Dedifferentiated amniotic fluid mesenchymal stem cell (primary cell): ENCODE measurements around the gene FKBP4.
"Not testable (repeated sequence)": the region's sequence is repeated elsewhere in the genome, so short reads cannot be mapped to it uniquely, and the experiment has no call there.

Source experiments
- DNase-seq: peaks from one replicate; pipeline ENCODE4 v3.0.0-alpha.2; 2016; ENCODE audit errors: extremely low spot score

The FKBP4 gene

GRCh38 chr12:2794736-2795289 lies at the start of gene FKBP4:
Gene FKBP4, plus strand, starts transcription at chr12:2794970. Its CDS starts 170 bp downstream, at chr12:2795140.
- DNase-seq: peak; percentile 71

- DNase-seq: no peak
Measured at GRCh38 chr12:2745655-2746054, 49.1 kb upstream of the FKBP4 start.

- DNase-seq: no peak
Measured at GRCh38 chr12:2749580-2749979, 45.2 kb upstream of the FKBP4 start.

GRCh38 chr12:2750185-2750584 lies 44.6 kb upstream of the FKBP4 start:
- no peak for DNase-seq

- no peak for DNase-seq
Measured at GRCh38 chr12:2751230-2751629, 43.5 kb upstream of the FKBP4 start.

- DNase-seq: no peak
Measured at GRCh38 chr12:2751686-2752085, 43.1 kb upstream of the FKBP4 start.

GRCh38 chr12:2752676-2753371 lies 41.9 kb upstream of the FKBP4 start:
- DNase-seq: peak; percentile 20

- DNase-seq: no peak
Measured at GRCh38 chr12:2753536-2753935, 41.2 kb upstream of the FKBP4 start.

- no peak for DNase-seq
Measured at GRCh38 chr12:2754208-2754607, 40.6 kb upstream of the FKBP4 start.

- no peak for DNase-seq
Measured at GRCh38 chr12:2756756-2757155, 38.0 kb upstream of the FKBP4 start.

- DNase-seq: no peak
Measured at GRCh38 chr12:2759733-2760132, 35.0 kb upstream of the FKBP4 start.

GRCh38 chr12:2764398-2764797 lies 30.4 kb upstream of the FKBP4 start:
- no peak for DNase-seq

GRCh38 chr12:2765052-2765451 lies 29.7 kb upstream of the FKBP4 start:
- no peak for DNase-seq

- no peak for DNase-seq
Measured at GRCh38 chr12:2765608-2766007, 29.2 kb upstream of the FKBP4 start.

GRCh38 chr12:2768224-2768961 lies 26.4 kb upstream of the FKBP4 start:
- no peak for DNase-seq

GRCh38 chr12:2769866-2770533 lies 24.8 kb upstream of the FKBP4 start:
- no peak for DNase-seq

- DNase-seq: not testable (repeated sequence)
Measured at GRCh38 chr12:2770544-2770943, 24.2 kb upstream of the FKBP4 start.

GRCh38 chr12:2772370-2772769 lies 22.4 kb upstream of the FKBP4 start:
- DNase-seq: no peak

- DNase-seq: no peak
Measured at GRCh38 chr12:2773199-2773875, 21.4 kb upstream of the FKBP4 start.

- no peak for DNase-seq
Measured at GRCh38 chr12:2775431-2775830, 19.3 kb upstream of the FKBP4 start.

GRCh38 chr12:2776129-2776806 lies 18.5 kb upstream of the FKBP4 start:
- DNase-seq: no peak
